Astrocyte (in vitro differentiated cells and primary cell): ENCODE results near the gene KLRC1.
"Not testable (repeated sequence)": the region's sequence is repeated elsewhere in the genome, so short reads cannot be mapped to it uniquely, and the experiment has no call there.

ENCODE experiments used
- CTCF ChIP-seq: IDR thresholded peaks from 2 replicates; pipeline ENCODE4 v1.5.1; 2011; ENCODE audit warnings: low read depth, mild to moderate bottlenecking, inconsistent platforms, low read length, moderate library complexity; ENCODE audit not compliant: insufficient read depth
- EZH2 ChIP-seq: IDR thresholded peaks from 2 replicates; pipeline ENCODE4 v1.6.1; 2012; ENCODE audit warnings: mild to moderate bottlenecking, low read length, inconsistent platforms; ENCODE audit not compliant: insufficient read depth

GRCh38 chr12:10425938-10426337 is 27.2 kb downstream of the KLRC1 start:
- not testable (repeated sequence) for TF ChIP-seq CTCF, EZH2
